Measurements from ENCODE around the gene LILRB4.

Gene LILRB4

DNA sequence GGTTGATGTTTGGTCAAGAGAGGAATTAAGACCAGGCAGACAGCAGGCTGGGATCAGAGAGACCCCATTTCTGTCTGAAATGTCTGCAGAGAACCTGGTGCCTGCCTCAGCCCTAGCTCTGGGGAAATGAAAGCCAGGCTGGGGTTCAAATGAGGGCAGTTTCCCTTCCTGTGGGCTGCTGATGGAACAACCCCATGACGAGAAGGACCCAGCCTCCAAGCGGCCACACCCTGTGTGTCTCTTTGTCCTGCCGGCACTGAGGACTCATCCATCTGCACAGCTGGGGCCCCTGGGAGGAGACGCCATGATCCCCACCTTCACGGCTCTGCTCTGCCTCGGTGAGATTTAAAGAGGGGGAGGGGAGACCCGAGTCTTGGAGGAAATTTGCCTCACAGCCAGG, at the start of gene LILRB4:
TSS of gene LILRB4 (plus strand) at position 256 of the 400 bp plus-strand sequence. CDS start at position 305, 49 bp downstream.
- H3K36me3 ChIP-seq (ENCODE audit: low read depth), result no peaks in the 10 kb centered on the region
- no peak within 1 kb of the TSS for H3K27ac ChIP-seq (ENCODE audit: poor library complexity, severe bottlenecking)
- no peak within 1 kb of the TSS for H3K4me3 ChIP-seq (ENCODE audit: severe bottlenecking)
- DNase-seq (ENCODE audit: low spot score) (no peak), ATAC-seq (ENCODE audit: low read depth) (no peak)
- H3K9me3 ChIP-seq (ENCODE audit: severe bottlenecking), result no peaks in the 10 kb centered on the region
- TF ChIP-seq, protein P1, sequence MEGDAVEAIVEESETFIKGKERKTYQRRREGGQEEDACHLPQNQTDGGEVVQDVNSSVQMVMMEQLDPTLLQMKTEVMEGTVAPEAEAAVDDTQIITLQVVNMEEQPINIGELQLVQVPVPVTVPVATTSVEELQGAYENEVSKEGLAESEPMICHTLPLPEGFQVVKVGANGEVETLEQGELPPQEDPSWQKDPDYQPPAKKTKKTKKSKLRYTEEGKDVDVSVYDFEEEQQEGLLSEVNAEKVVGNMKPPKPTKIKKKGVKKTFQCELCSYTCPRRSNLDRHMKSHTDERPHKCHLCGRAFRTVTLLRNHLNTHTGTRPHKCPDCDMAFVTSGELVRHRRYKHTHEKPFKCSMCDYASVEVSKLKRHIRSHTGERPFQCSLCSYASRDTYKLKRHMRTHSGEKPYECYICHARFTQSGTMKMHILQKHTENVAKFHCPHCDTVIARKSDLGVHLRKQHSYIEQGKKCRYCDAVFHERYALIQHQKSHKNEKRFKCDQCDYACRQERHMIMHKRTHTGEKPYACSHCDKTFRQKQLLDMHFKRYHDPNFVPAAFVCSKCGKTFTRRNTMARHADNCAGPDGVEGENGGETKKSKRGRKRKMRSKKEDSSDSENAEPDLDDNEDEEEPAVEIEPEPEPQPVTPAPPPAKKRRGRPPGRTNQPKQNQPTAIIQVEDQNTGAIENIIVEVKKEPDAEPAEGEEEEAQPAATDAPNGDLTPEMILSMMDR (IDR thresholded peaks at IDR 0.05; ENCODE audit: poor library complexity, severe bottlenecking), result no peak
- no peaks in the 10 kb centered on the region for H3K27me3 ChIP-seq (ENCODE audit: insufficient read depth, poor library complexity, severe bottlenecking)
- no peaks in the 10 kb centered on the region for H3K4me1 ChIP-seq (ENCODE audit: insufficient read depth, poor library complexity, severe bottlenecking)

DNA sequence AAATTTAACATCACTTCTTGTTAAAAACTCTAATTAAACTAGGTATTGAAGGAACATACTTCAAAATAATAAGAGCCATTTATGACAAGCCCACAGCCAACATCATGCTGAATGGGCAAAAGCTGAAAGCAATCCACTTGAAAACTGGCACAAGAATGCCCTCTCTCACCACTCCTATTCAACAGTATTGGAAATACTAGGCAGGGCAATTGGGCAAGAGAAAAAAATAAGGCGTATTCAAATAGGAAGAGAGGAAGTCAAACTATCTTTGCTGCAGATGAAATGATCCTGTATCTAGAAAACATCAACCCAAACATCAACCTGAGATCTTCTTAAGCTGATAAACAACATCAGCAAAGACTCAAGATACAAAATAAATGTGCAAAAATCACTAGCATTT, 48.1 kb upstream of the LILRB4 start:
- Histone ChIP-seq H3K27ac (ENCODE audit: poor library complexity, severe bottlenecking) (no peak overlapping the region), H3K36me3 (ENCODE audit: low read depth) (no peaks in the 10 kb centered on the region), H3K9me3 (ENCODE audit: severe bottlenecking) (peaks cover 3% of the 10 kb centered on the region), H3K4me1 (ENCODE audit: insufficient read depth, poor library complexity, severe bottlenecking) (no peaks in the 10 kb centered on the region), H3K4me3 (ENCODE audit: severe bottlenecking) (no peak overlapping the region), H3K27me3 (ENCODE audit: insufficient read depth, poor library complexity, severe bottlenecking) (peaks cover 4% of the 10 kb centered on the region)
- ATAC-seq (ENCODE audit: low read depth) (no peak), DNase-seq (ENCODE audit: low spot score) (no peak)
- TF ChIP-seq, protein P1 (IDR thresholded peaks at IDR 0.05; ENCODE audit: poor library complexity, severe bottlenecking), result no peak

DNA sequence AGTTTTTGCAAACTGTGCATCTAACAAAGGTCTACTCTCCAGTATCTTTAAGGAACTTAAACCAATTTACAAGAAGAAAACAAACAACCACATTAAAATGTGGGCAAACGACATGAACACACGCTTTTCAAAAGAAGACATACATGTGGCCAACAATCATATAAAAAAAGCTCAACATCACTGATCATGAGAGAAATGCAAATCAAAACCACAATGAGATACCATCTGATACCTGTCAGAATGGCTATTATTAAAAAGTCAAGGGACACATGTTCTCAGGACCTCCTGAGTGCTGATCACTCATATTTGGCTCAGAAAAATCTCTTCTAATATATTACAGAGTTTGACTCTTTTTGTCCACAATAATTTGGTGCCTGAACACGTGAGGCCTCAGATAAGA, 46.7 kb upstream of the LILRB4 start:
- ATAC-seq (ENCODE audit: low read depth) (no peak), DNase-seq (ENCODE audit: low spot score) (no peak)
- Histone ChIP-seq H3K27me3 (ENCODE audit: insufficient read depth, poor library complexity, severe bottlenecking) (peaks cover 7% of the 10 kb centered on the region), H3K4me3 (ENCODE audit: severe bottlenecking) (no peak overlapping the region), H3K36me3 (ENCODE audit: low read depth) (no peaks in the 10 kb centered on the region), H3K9me3 (ENCODE audit: severe bottlenecking) (peaks cover 3% of the 10 kb centered on the region), H3K4me1 (ENCODE audit: insufficient read depth, poor library complexity, severe bottlenecking) (no peaks in the 10 kb centered on the region), H3K27ac (ENCODE audit: poor library complexity, severe bottlenecking) (no peak overlapping the region)
- TF ChIP-seq, protein P1 (IDR thresholded peaks at IDR 0.05; ENCODE audit: poor library complexity, severe bottlenecking), result no peak

DNA sequence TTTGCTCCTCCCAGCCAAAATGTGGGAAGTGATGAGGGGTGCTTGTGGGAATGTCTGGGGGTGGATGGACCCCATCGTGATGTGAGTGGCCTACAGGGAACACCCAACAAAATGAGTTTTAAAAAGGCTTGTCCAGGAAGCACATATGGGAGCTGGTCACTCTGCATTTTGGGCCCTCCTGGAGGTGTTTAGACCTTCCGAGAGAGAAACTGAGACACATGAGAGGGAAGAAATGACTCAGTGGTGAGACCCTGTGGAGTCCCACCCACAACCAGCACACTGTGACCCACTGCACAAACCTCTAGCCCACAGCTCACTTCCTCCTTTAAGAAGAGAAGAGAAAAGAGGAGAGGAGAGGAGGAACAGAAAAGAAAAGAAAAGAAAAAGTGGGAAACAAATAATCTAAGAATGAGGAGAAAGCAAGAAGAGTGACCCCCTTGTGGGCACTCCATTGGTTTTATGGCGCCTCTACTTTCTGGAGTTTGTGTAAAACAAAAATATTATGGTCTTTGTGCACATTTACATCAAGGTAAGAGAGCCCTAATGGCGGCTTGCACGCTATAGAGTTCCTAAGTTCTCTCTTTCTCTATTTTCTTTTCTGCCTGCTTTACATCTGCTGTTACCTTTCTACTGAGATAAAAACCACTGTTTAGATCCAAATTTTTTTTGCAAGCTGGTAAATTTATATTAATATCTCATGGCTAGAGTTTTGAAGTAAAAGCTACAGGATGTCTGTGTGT, 45.8 kb upstream of the LILRB4 start:
- Histone ChIP-seq H3K4me1 (ENCODE audit: insufficient read depth, poor library complexity, severe bottlenecking) (no peaks in the 10 kb centered on the region), H3K9me3 (ENCODE audit: severe bottlenecking) (peaks cover 3% of the 10 kb centered on the region), H3K27ac (ENCODE audit: poor library complexity, severe bottlenecking) (no peak overlapping the region), H3K4me3 (ENCODE audit: severe bottlenecking) (no peak overlapping the region), H3K27me3 (ENCODE audit: insufficient read depth, poor library complexity, severe bottlenecking) (peaks cover 7% of the 10 kb centered on the region), H3K36me3 (ENCODE audit: low read depth) (no peaks in the 10 kb centered on the region)
- ATAC-seq (ENCODE audit: low read depth), result no peak
- TF ChIP-seq, protein P1 (IDR thresholded peaks at IDR 0.05; ENCODE audit: poor library complexity, severe bottlenecking), result no peak
- DNase-seq (ENCODE audit: low spot score), result no peak

DNA sequence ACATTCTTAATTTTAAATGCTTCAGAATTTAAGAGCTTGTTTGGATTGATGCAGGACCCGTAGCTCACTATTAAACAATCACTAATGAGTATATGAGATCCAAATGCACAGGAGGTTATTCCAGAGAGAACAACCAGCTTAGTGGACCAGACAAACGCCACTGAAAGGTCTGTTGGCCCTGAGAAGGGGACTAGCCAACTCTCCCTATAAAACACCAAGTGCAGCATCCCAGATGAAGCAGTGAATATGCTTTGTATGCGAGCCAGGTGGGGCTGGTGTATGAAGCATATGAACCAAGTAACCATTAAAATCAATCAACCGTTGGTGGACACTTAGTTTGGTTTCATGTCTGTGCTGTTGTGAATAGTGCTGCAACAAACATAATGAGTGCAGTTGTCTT, 42.3 kb upstream of the LILRB4 start:
- Histone ChIP-seq H3K9me3 (ENCODE audit: severe bottlenecking) (peaks cover 3% of the 10 kb centered on the region), H3K4me1 (ENCODE audit: insufficient read depth, poor library complexity, severe bottlenecking) (no peaks in the 10 kb centered on the region), H3K27ac (ENCODE audit: poor library complexity, severe bottlenecking) (no peak overlapping the region), H3K36me3 (ENCODE audit: low read depth) (no peaks in the 10 kb centered on the region), H3K27me3 (ENCODE audit: insufficient read depth, poor library complexity, severe bottlenecking) (peaks cover 7% of the 10 kb centered on the region), H3K4me3 (ENCODE audit: severe bottlenecking) (no peak overlapping the region)
- DNase-seq (ENCODE audit: low spot score) (no peak), ATAC-seq (ENCODE audit: low read depth) (no peak)
- TF ChIP-seq, protein P1 (IDR thresholded peaks at IDR 0.05; ENCODE audit: poor library complexity, severe bottlenecking), result no peak
